RPMI7951 (cell line): Measurements from ENCODE around the gene SLC12A7. TPM values are rescaled to one million over a fixed set of nuclear protein-coding genes. Genes with fewer than 3 reads are reported as not detected.
"Not testable (repeated sequence)": the region's sequence is repeated elsewhere in the genome, so short reads cannot be mapped to it uniquely, and the experiment has no call there.

ENCODE experiments used
- DNase-seq: peaks from one replicate; pipeline ENCODE4 v3.0.0-alpha.2; 2012; ENCODE audit warnings: low read depth
- total RNA-seq: library from RNA; depleted of rRNA; stranded (reverse); fragments of >200 nt; shearing (Covaris generic); gene quantifications from 2 replicates; pipeline ENCODE4 v1.2.3, GENCODE V29; 2014

Gene SLC12A7
- total RNA-seq, 1 experiment from 2014 or later: 1.4 TPM

GRCh38 chr5:1140818-1141189, 28.9 kb upstream of the SLC12A7 start:
- DNase-seq: no peak

- DNase-seq: peak; percentile 19
Measured at GRCh38 chr5:1140171-1140817, 28.4 kb upstream of the SLC12A7 start.

GRCh38 chr5:1139331-1140170, 27.7 kb upstream of the SLC12A7 start:
- DNase-seq: peak; percentile 72

- DNase-seq: no peak
Measured at GRCh38 chr5:1138445-1139245, 26.8 kb upstream of the SLC12A7 start.

- no peak for DNase-seq
Measured at GRCh38 chr5:1137567-1138444, 25.9 kb upstream of the SLC12A7 start.

- DNase-seq: no peak
Measured at GRCh38 chr5:1136814-1137213, 25.0 kb upstream of the SLC12A7 start.

GRCh38 chr5:1135696-1136525, 24.0 kb upstream of the SLC12A7 start:
- DNase-seq: no peak

- DNase-seq: no peak
Measured at GRCh38 chr5:1134478-1134877, 22.6 kb upstream of the SLC12A7 start.

- no peak for DNase-seq
Measured at GRCh38 chr5:1133510-1134201, 21.8 kb upstream of the SLC12A7 start.

- DNase-seq: no peak
Measured at GRCh38 chr5:1133108-1133507, 21.2 kb upstream of the SLC12A7 start.

- no peak for DNase-seq
Measured at GRCh38 chr5:1132570-1132969, 20.7 kb upstream of the SLC12A7 start.

GRCh38 chr5:1131726-1132125, 19.9 kb upstream of the SLC12A7 start:
- DNase-seq: no peak

- no peak for DNase-seq
Measured at GRCh38 chr5:1131191-1131621, 19.3 kb upstream of the SLC12A7 start.

- DNase-seq: no peak
Measured at GRCh38 chr5:1130218-1130946, 18.5 kb upstream of the SLC12A7 start.

- no peak for DNase-seq
Measured at GRCh38 chr5:1129711-1130055, 17.8 kb upstream of the SLC12A7 start.

GRCh38 chr5:1128977-1129710, 17.3 kb upstream of the SLC12A7 start:
- no peak for DNase-seq

GRCh38 chr5:1127959-1128785, 16.3 kb upstream of the SLC12A7 start:
- peak; percentile 50 for DNase-seq

- DNase-seq: not testable (repeated sequence)
Measured at GRCh38 chr5:1125695-1126094, 13.8 kb upstream of the SLC12A7 start.
